Esophagus muscularis mucosa (tissue), 4 donors: ENCODE results near the gene STOX1. TPM values are rescaled to one million over a fixed set of nuclear protein-coding genes. Genes with fewer than 3 reads are reported as not detected.

Experiments used
- DNase-seq: peaks from one replicate; pipeline ENCODE4 v3.0.0-alpha.2; 2017; ENCODE audit errors: extremely low spot score
- H3K27ac ChIP-seq, 4 donors: fragments of 200-600 bp; sonication (generic); replicated peaks in 1 of 4; 1 replicate in 3 of 4; 2 replicates in 1 of 4; pipeline ENCODE4 v1.5.1; 2016 to 2019; ENCODE audit warnings: mild to moderate bottlenecking in 1 of 4
- H3K27me3 ChIP-seq, 4 donors: fragments of 200-600 bp; sonication (generic); one replicate each; pipeline versions ENCODE4 v1.5.1 to v1.6.0; 2016 to 2019
- H3K36me3 ChIP-seq, 4 donors: fragments of 200-600 bp; sonication (generic); one replicate each; pipeline ENCODE4 v1.5.1; 2016 to 2019
- H3K4me1 ChIP-seq, 4 donors: fragments of 200-600 bp; sonication (generic); one replicate each; pipeline ENCODE4 v1.5.1; 2016 to 2019
- H3K4me3 ChIP-seq, 4 donors: fragments of 200-600 bp; sonication (generic); 1 replicate in 2 of 4; 2 replicates in 2 of 4; pipeline ENCODE4 v1.5.1; 2016 to 2019; ENCODE audit warnings: mild to moderate bottlenecking in 4 of 4, moderate library complexity in 1 of 4
- H3K9me3 ChIP-seq, 4 donors: fragments of 200-600 bp; sonication (generic); 1 replicate in 3 of 4; 2 replicates in 1 of 4; pipeline ENCODE4 v1.5.1; 2016 to 2019
- CTCF ChIP-seq, 3 experiments: fragments of 200-600 bp in 2 of 3; fragments of 450-650 bp in 1 of 3; sonication (generic) in 2 of 3; IDR thresholded peaks; one replicate each; pipeline ENCODE4 v1.5.1; 2017 to 2019; ENCODE audit warnings: antibody characterized with exemption in 3 of 3, mild to moderate bottlenecking in 2 of 3, moderate library complexity in 1 of 3
- EP300 ChIP-seq: sonication (generic); formaldehyde crosslinking; IDR thresholded peaks from one replicate; pipeline ENCODE4 v1.6.1; 2017; ENCODE audit warnings: antibody characterized with exemption
- POLR2A ChIP-seq: fragments of 450-650 bp; IDR thresholded peaks from one replicate; pipeline ENCODE4 v1.6.1; 2017; ENCODE audit warnings: antibody characterized with exemption, moderate library complexity, mild to moderate bottlenecking, low read depth
- POLR2AphosphoS5 ChIP-seq, 2 donors: sonication (generic); formaldehyde crosslinking; IDR thresholded peaks; one replicate each; pipeline ENCODE4 v1.6.1; 2017; ENCODE audit warnings: antibody characterized with exemption in 2 of 2
- WGBS: methylation state at CpG from one replicate; pipeline ENCODE4 v1.1.5; 2018; 5-methylcytosine and 5-hydroxymethylcytosine counted together
- intact Hi-C: fragments of 100-400 bp; cut with DNase I; formaldehyde crosslinking; loops from one replicate; pipeline ENCODE4 v1.15.1; 2023
- total RNA-seq, 4 donors: library from RNA; depleted of rRNA; stranded (reverse); fragments of >200 nt; gene quantifications; one replicate each; pipeline versions ENCODE4 v1.1.0 to v1.2.1, GENCODE V29; 2016

The STOX1 gene
- total RNA-seq, 4 donors from 2014 or later: 3.0 to 13.6 (median 10.0) TPM

- H3K27ac ChIP-seq: peak overlapping the region; percentile 95 to 99 (median 98)
- intact Hi-C loops: loop anchor here (5.0 to 10.0 kb wide), 2 partner anchors 136 to 373 kb away; partner anchors contain the start of gene SLC25A16
- WGBS: 6% methylated on average over 25 of the region's 40 CpGs
- H3K4me1 ChIP-seq: peaks cover 18 to 47% (median 42%) of the 10 kb centered on the region in 4 donors
- peak in 1 of 2 donors; percentile 90 for TF ChIP-seq POLR2AphosphoS5 (IDR thresholded peaks at IDR 0.05)
- no peak for TF ChIP-seq CTCF (IDR thresholded peaks at IDR 0.05)
- peak; percentile 33 for TF ChIP-seq POLR2A
- TF ChIP-seq EP300: no peak
- no peak for DNase-seq
- no peaks in the 10 kb centered on the region for H3K9me3 ChIP-seq
- peak overlapping the region; percentile 72 to 96 (median 76) for H3K4me3 ChIP-seq
- no peaks in the 10 kb centered on the region for H3K27me3 ChIP-seq
- no peaks in the 10 kb centered on the region for H3K36me3 ChIP-seq
Observed at GRCh38 chr10:68900427-68901104, 73.2 kb downstream of the STOX1 start.

- peak within 1 kb of the TSS; percentile 72 to 96 (median 76) for H3K4me3 ChIP-seq
- no peaks in the 10 kb centered on the region for H3K27me3 ChIP-seq
- 2% methylated on average over 11 of the region's 47 CpGs for WGBS
- peak within 1 kb of the TSS; percentile 95 to 99 (median 98) for H3K27ac ChIP-seq
- H3K36me3 ChIP-seq: no peaks in the 10 kb centered on the region
- DNase-seq: peak; percentile 99
- intact Hi-C loops: loop anchor here (5.0 to 10.0 kb wide), 2 partner anchors 137 to 374 kb away; partner anchors contain the start of gene SLC25A16
- peaks cover 18 to 47% (median 44%) of the 10 kb centered on the region in 4 donors for H3K4me1 ChIP-seq
- TF ChIP-seq EP300: no peak
- peak in 2 of 3 experiments; percentile 21 to 27 for TF ChIP-seq CTCF (IDR thresholded peaks at IDR 0.05)
- TF ChIP-seq POLR2AphosphoS5 (IDR thresholded peaks at IDR 0.05): peak; percentile 93 to 95
- peak; percentile 66 for TF ChIP-seq POLR2A
- no peaks in the 10 kb centered on the region for H3K9me3 ChIP-seq
Observed at GRCh38 chr10:68901105-68901927, 74.0 kb downstream of the STOX1 start, which contains the start of gene DDX50. Gene DDX50, plus strand, starts transcription at chr10:68901315. Its CDS starts 70 bp downstream, at chr10:68901385.

- peaks cover 7 to 11% (median 10%) of the 10 kb centered on the region in 4 donors for H3K36me3 ChIP-seq
- no peak for TF ChIP-seq POLR2A
- TF ChIP-seq CTCF (IDR thresholded peaks at IDR 0.05): no peak
- no peak for TF ChIP-seq POLR2AphosphoS5 (IDR thresholded peaks at IDR 0.05)
- TF ChIP-seq EP300: no peak
- no peaks in the 10 kb centered on the region for H3K9me3 ChIP-seq
- peak overlapping the region; percentile 72 to 96 (median 76) for H3K4me3 ChIP-seq
- no peaks in the 10 kb centered on the region for H3K27me3 ChIP-seq
- no peak for DNase-seq
- peak overlapping the region in 3 of 4 donors; percentile 95 to 99 (median 99) for H3K27ac ChIP-seq
- intact Hi-C loops: loop anchor here (5.0 to 10.0 kb wide), 2 partner anchors 138 to 375 kb away; partner anchors contain the start of gene SLC25A16
- peaks cover 18 to 45% (median 41%) of the 10 kb centered on the region in 4 donors for H3K4me1 ChIP-seq
- 71% methylated on average over 5 of the region's 5 CpGs for WGBS
Observed at GRCh38 chr10:68902382-68902781, 75.1 kb downstream of the STOX1 start.

- peaks cover 13 to 53% (median 37%) of the 10 kb centered on the region in 4 donors for H3K36me3 ChIP-seq
- intact Hi-C loops: no loop called here
Observed at GRCh38 chr10:68924593-68924992, 97.3 kb downstream of the STOX1 start.

More at GRCh38 chr10:68924593-68924992, 97.3 kb downstream of the STOX1 start:
- Histone ChIP-seq H3K4me1 (peaks cover 0 to 15% (median 8%) of the 10 kb centered on the region in 4 donors), H3K9me3 (no peaks in the 10 kb centered on the region), H3K27me3 (no peaks in the 10 kb centered on the region), H3K4me3 (no peak overlapping the region), H3K27ac (peak overlapping the region in 2 of 4 donors; percentile 21 to 58)
- TF ChIP-seq POLR2AphosphoS5 (IDR thresholded peaks at IDR 0.05) (no peak), EP300 (no peak), POLR2A (no peak), CTCF (IDR thresholded peaks at IDR 0.05) (no peak)
- DNase-seq: no peak
